OCI-M2 (cell line): Measurements from ENCODE around the gene MTUS2.

Experiments used
- DNase-seq: peaks from one replicate; lab custom pipeline; 2025; ENCODE audit not compliant: unreplicated experiment; lab: John Stamatoyannopoulos, UW

Gene MTUS2

DNA sequence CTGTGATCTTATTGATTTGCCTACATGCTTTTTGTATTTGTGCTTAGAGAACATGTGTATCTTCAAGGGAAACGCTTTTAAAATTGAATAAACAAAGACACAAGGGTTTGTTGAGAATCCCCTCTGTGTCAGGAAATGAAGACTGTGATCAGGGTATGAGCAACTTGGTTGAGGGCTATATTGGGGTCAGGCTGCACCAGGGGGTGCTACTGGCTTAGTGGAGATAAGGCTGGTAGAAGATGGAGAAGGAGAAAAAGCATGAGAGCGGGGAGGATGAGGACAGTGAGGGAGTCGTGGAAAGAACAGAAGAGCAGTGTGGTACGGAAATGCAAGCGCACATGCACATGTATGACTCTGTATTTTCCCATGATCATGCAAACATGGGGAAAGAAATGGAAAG, 201.6 kb downstream of the MTUS2 start:
- DNase-seq, result no peak

DNA sequence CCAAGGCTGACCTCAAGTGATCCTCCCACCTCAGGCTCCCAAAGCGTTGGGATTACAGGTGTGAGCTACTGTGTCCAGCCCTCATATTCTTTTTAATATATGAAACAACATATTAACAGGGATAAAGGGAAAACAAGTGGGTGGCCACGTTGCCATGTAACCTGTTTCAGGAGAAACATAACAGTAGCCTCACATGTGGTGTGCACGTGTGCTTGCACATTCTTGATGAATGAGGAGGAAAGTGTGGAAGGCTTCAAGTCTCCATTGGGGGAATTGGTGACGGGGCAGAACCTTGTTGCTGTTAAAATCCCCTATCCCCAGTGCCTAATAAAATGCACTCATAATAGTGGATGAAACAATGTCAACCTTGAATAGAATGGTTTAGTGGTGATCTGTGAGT, 202.3 kb downstream of the MTUS2 start:
- no peak for DNase-seq

DNA sequence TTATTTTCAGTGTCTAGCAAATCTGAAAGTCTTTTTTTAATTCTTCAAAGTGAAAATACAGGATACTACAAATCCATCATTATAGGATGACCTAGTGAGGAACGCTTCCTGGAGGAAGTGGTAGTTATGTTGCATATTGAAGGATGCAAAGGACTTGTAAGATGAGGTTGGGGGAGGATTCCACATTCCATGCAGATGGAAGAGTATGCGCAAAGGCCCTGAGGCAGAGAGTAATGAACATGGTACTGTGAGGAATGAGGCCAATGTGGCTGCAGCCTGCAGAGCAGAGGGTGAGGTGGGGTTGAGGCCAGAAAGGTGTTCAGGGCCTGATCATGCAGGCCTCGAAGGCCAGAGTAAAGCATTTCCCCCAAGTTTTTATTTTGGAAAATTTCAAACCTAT, 202.8 kb downstream of the MTUS2 start:
- DNase-seq, result no peak

DNA sequence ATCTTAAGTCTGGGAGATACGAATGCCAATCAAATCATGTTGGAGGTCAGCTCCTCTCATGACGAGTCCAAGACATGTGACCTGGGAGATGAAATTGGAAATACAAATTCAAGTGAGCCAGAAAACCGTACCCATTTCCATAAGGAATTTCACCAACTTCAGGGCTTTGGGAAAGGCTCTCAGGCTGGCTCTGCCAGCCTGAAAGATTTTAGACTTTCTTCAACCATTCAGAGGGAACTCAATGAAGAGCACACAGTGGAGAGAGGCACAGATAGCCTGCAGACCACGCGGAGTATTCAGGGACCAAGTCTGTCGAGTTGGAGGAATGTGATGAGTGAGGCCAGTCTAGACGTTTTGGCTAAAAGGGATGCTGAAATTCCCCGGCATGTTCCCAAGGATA, 204.6 kb downstream of the MTUS2 start:
- DNase-seq, result no peak

DNA sequence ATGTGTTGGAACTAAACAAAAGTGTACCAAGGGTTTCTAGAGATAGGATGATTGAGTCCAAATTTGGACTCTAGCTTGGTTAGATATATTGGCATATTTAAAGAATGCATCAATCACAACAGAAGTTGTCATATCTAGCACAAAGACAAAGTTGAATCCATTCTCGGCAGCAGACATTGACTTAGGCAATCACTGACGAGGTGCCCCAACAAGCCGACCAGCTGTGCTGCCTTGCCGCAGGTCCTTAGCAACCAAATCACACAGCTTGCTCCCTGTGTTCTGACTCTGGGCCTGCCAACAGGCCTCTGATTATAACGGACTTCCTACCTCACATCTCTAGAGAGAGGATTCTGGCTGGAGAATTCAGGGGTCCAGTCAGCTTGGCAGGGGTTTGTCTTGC, 208.7 kb downstream of the MTUS2 start:
- DNase-seq, result no peak

DNA sequence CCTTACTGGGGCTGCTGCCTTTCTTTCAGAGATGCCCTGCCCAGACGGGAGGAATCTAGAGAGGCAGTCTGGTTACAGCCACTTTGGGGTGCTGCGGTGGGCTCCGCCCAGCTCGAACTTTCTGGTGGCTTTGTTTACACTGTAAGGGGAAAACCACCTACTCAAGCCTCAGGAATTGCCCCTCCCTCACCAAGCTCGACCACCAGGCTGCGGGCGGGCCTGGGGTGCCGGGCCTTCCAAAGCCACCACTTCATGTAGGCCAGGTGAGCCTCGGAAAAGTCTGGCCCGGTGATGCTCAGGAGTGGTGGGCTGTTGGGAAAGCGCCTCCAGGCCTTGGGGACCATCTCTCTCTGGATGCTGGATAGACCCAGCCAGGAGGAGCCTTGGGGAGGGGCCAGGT, 218.6 kb downstream of the MTUS2 start:
- no peak for DNase-seq

DNA sequence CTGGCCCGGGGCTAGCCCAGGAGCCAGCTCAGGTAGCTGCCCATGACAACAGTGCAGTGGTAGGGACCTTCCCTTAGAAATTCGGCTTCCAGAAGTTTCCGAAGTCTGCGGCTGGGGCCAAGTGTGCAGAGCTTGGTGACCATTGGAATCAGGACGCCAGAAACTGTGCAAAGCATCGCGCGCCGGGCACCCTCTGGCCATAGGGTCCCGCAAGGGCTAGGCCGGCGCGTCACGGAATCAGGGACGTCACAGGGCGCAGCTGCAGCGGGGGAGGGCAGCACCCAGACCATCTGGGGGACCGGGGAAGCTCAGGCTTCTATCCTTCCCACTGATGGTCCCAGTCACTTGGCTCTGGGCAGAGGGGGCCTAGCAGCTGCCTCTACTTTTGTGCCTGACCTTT, 219.1 kb downstream of the MTUS2 start:
- DNase-seq, result no peak

DNA sequence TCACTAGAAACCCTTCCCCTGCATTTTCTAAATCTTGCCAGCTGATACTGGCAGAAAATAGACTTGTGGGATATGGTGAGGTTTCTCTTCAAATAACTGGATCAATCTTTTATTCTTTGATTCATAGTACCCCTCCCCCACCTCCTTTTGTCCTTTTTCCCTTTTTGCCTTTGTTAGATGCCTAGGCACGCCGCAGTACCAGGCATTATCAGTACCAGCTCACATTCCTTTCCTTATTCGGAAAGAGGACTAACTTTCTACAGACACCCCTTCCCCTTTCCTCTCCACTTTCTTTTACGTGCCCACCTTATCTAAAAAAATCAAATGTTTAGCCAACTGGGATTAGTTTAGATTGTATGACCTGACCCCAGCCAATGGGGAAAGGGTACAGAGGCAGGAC, 226.4 kb downstream of the MTUS2 start:
- DNase-seq, result no peak

DNA sequence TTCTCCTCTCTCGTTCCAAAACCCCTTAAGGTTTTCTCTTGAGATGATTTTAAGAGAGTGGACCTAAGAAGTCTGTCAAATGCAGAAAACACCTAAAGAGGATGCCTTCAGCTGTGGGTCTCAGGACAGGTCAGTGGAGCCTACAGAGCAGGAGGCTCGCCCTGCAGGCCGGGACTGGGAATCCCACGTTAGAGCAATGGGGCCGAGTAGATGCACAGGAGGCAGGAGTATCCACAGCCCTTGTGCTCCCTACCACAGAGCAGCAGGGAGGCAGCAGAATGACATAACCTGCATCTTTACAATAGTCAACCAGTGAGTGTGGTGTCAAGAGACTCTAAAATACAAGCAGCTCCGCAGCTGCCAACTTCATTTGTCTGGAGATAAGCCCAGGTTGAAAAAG, 229.4 kb downstream of the MTUS2 start:
- DNase-seq, result no peak

DNA sequence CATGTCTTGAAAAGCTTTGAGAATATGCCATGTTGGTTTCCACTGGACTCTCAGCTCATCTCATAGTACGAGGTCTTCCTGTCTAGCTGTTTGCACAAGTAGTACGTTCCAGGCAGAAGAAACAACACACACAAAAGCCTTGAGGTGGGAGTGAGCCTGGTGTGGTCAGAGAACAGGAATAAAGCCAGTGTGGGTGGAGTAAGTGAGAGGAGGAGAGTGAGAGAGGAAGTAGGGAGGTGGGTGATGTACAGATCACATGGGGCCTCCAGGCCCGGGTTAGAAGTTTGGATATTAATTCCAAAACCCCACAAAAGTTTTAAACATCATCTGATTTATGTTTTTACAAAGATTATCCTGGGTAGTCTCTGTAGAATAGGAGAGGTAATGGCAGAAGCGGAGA, 230.6 kb downstream of the MTUS2 start:
- no peak for DNase-seq

DNA sequence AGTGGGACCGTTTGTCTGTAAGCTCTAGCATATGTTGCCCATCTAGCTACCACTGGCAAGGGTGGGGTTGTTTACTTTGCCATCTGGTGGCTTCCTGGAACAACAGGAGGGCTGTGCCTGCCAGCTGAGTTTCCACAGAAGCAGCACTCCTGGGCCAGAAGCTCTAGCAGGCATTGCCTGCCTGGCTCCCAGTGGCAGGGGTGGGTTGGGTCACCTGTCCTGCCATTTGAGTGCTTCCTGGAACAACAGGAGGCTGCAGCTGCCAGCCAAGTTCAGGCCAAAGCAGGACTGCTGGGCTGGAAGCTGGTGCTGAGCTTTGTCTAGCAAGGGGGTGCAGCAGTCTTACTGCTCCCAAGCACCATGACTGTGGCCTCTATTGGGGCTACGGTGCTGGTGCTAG, 239.7 kb downstream of the MTUS2 start:
- DNase-seq, result no peak

DNA sequence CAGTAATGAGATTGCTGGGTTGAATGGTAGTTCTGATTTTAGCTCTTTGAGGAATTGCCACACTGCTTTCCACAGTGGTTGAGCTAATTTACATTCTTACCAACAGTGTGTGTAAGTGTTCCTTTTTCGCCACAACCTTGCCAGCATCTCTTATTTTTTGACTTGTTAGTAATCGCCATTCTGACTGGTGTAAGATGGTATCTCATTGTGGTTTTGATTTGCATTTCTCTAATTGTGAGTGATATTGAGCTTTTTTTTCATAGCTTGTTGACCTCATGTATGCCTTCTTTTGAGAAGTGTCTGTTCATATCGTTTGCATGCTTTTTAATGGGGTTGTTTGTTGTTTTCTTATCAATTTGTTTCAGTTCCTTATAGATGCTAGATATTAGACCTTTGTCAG, 245.0 kb downstream of the MTUS2 start:
- no peak for DNase-seq

DNA sequence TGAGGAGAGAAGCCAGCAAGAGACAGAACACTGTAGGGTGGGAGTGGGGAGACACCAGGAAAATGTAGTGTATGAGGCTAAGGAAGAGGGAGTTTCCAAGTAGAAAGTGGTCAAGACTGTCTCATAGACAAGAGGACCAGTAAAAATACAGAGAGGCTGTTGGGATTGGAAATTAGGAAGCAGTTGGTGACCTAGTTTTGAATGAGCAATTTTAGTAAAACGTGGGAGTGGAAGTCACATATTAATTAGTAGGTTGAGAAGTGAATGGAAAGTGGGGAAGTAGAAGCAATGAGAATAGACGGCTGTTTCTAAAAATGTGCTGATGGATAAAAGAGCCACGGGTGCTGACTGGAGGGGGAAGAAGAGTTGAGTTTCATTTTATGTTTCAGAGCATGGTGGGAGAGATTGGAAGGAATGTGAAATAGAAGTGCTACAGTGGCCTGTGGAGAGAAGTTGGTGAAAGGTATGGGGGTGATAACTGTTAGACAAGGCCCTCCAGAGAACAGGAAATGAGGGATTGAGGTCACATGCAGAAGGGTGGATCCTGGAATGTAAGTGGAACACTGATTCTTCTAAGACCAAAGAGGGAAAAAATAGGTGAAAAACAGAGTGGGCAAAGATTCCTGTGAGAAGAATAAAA, 247.3 kb downstream of the MTUS2 start:
- no peak for DNase-seq

DNA sequence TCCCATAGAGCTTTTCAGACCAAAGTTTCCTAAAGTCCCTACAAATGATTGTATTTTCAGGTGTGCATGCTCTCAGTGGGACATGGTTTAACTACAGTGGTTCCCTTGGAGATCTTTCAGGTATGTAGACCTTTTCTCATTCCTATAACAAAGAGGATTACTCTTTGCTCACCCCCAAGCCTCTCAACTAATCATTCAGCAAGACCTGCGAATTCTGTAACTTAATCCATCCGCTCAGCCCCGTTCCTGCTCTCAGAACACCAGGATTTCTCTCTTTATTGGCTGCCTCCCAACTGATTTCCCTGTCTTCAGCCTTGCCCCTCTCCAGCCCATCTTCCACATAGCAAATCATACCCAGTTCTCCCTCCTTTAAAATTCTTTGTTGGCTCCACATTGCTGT, 253.6 kb downstream of the MTUS2 start:
- no peak for DNase-seq

DNA sequence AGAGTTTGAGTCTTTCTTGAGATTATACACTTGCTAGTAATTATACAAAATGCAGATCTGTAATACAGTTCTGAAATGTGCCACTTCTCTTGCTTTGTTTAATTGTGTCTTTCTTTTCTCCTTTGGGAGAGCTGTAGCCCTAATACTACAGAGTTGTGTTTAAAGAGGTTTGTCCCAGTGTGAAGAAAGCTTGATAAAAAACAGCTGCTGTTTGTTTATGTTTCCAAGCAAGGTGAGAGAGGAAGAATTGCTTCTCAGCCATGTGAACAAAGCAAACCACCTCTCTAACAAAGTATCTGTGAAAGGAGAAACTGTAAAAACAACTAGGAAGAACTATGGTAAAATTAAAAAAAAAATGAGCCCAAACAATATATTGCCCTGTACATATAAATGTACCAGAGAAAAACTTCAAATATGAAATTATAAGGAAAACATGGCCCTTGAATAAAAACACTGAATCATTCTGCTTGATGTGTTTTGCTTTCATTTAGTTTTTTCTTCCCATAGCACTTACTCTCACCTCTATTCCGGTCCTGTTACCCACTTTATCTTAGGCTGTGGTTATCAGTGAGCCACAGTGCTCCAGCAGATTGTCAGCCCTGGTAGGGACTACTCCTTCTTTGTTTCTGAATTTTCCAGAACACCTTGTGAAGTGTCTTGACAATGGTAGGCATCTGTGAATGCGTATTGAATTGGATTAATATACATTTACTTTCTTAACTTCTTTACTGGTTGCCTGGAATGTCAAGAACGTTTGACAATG, 257.1 kb downstream of the MTUS2 start:
- DNase-seq, result no peak

DNA sequence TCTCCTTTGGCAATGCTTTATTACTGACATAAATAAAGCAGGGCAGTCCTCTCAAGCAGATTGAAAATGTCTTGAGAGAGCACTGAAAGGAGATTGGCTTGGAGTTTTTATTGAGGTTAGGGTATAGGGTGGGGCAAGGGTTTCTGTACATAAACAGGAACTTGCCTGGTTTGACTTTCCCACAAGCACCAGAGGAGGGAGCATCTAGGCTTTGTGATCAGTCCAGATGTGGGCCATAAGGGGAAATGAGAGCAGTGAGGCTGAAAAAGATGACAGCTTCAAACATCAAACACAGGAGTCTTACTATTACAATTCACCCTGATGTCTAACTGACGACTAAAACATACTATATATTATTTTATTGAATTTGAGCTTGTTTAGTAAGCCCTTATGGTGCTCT, 260.9 kb downstream of the MTUS2 start:
- DNase-seq, result no peak

DNA sequence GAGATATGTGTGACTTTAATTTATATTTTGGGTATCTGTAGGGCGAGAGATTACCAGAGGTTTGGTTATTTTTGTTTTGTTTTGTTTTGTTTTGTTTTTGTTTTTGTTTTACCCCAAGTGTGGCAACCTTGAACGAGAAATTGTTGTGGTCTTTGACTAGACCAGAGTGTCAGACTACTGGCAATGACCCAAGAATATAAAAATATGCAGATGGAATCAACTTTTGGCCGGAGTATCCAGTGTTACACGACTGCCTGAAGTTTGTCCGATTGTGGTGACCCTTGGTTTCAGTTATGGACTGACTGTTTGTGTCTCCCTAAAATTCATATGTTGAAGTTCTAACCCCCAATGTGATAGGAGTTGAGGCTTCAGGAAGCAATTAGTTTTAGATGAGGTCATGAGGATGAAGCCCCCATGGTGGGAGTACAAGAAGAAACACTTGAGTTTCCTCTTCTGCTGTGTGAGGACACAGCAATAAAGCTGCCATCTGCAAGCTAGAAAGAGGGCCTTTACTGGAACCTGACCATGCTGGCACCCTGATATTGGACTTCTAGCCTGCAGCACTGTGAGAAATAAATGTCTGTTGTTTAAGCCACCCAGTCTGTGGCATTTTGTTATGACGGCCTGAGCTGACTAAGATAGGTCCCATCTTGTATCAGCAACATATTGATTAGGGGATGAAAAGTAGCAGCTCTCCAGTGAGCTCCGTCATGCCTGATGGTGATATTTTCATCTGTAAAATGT, 261.7 kb downstream of the MTUS2 start:
- DNase-seq, result no peak

DNA sequence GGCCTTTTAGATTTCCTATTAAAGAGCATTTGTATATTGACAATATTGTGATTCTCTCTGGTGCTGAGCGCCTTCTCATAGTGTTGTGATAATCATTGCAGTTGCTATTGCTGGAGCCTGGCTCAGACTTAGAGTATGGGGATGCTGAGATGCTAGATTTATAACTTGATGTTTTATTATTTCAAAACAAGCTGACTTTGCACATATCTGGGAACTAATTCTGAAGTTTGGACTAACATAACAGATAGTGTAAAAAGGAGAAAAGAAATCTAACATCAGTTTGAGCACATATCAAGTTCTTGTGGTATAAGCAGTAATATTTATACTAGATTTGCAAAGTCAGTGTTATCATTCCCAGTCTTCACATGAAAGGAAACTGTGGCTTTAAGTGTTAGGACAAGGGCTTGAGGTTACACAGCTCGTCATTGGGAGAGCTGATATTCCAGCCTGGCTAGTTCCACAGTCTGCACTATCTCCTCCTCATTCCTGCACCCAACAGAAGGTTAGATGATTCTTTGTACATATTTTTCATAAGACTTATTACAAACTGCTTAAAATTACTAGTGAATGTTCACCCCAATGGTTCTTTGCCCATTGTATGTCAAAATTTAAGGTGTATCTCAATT, 279.8 kb downstream of the MTUS2 start:
- no peak for DNase-seq

DNA sequence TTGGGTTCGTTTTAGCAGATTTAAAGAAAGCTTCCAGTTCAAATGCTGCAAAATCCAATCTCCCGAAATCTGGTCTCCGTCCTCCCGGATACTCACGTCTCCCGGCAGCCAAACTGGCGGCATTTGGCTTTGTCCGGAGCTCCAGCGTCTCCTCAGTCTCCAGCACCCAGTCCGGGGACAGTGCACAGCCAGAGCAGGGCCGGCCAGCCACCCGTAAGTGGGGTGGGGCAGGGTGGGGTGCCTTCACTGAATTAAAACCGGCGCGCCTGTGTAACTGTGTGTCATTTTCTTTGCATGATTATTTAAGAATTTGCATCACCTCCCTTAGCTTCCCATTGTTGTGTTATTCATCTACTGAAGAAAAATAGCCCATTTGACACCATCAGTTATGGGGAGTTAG, 280.6 kb downstream of the MTUS2 start:
- DNase-seq, result no peak

DNA sequence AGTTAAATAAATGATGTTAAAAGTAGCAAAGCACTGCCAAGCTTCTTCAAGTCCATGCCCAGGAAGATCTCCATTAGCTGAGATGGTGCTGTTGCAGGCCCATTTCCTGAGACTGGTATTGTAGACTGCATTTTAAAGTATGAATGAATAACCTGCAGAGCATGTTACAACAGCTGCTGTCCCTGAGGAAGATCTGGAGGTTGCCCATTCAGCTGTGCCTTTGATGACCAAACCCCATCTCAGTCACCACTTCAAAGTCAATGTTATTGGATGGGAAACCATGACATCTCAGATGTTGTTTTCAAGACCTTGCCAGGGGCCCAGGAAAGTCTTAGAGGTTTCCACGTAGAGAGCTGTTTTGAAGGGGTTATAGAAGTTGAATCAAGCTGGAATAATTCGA, 281.3 kb downstream of the MTUS2 start:
- no peak for DNase-seq

DNA sequence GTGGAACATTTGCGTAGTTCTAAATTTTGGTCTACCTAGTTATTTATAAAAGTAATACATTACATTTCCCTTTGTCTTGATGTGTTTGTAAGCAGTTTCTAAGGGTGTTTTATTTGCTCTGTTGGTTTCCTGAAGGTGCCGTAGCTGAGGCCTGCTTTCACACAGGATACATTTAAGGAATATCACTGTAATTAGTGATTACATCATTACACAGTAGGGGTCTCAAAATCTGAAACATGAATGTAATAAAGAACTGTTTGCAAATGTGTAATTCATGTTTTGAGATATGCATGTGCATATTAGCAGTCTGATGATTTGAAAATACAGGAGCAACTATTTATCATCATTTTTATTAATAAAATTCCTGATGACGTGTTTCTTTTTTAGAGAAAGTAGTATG, 281.8 kb downstream of the MTUS2 start:
- no peak for DNase-seq
